ENCODE measurements around the gene TNS1. TPM values are rescaled to one million over a fixed set of nuclear protein-coding genes. Genes with fewer than 3 reads are reported as not detected.

Gene TNS1
- total and polyA plus RNA-seq, 8 donors: 38.5 to 166 (median 102) TPM

DNA sequence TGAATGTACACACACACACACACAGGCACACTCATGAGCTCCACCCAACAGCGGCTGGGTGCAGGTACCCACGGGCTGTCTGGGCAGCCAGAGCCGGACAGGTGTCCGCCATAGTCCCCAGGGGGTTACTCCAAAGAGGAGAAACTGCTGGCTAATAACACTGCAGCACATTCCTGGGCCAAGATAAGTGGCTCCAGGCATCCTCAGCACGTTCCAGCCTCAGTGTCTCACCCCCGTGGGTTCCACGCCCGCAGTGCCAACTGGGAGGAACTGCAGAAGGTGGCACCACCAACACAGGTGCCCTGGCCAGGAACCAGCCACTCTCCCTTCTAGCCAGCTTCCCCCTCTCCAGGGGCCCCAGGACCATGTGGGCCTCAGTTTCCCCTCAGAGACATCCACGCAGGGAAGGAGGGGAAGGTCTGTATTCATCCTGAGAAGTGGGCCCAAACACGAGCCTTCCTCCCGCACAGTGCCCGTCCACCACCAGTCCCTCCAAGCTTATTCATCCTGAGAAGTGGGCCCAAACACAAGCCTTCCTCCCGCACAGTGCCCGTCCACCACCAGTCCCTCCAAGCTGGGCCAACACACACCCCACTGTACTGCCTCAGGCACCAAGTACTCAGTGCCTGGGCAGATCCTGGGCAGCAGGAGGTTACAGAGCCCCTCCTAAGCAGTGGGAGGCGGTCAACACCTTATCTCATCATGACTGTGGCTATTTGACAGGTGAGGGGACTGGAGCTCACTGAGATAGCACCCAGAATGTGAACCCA is 47.6 kb downstream of the TNS1 start:
- WGBS, 2 donors: 77 to 78% methylated on average over 14 to 15 of the region's 15 CpGs
- H3K36me3 ChIP-seq: no peaks in the 10 kb centered on the region
- FAIRE-seq (no peak), ATAC-seq (no peak), DNase-seq (peak in 2 of 6 donors; percentile 5 to 43)
- peaks cover 15 to 26% (median 23%) of the 10 kb centered on the region in 3 donors for H3K4me1 ChIP-seq
- no peak overlapping the region for H3K4me3 ChIP-seq
- H3K9me3 ChIP-seq: no peaks in the 10 kb centered on the region
- peak overlapping the region in 1 of 4 donors; percentile 17 for H3K27ac ChIP-seq
- intact Hi-C loops (cut with DNase I): no loop called here
- no peaks in the 10 kb centered on the region for H3K27me3 ChIP-seq
- no peak for TF ChIP-seq CTCF (IDR thresholded peaks at IDR 0.05)

GRCh38 chr2:217954469-217954868 is 48.3 kb downstream of the TNS1 start:
- no peak for TF ChIP-seq CTCF (IDR thresholded peaks at IDR 0.05)
- Histone ChIP-seq H3K4me3 (no peak overlapping the region), H3K27me3 (no peaks in the 10 kb centered on the region), H3K4me1 (peaks cover 15 to 26% (median 23%) of the 10 kb centered on the region in 3 donors), H3K9me3 (no peaks in the 10 kb centered on the region), H3K36me3 (no peaks in the 10 kb centered on the region), H3K27ac (peak overlapping the region in 1 of 4 donors; percentile 17)
- FAIRE-seq (no peak), DNase-seq (peak in 3 of 6 donors; percentile 40 to 66 (median 54)), ATAC-seq (peak; percentile 41 to 63 (median 55))
- WGBS, 2 donors: 56 to 59% methylated on average over 3 of the region's 3 CpGs
- intact Hi-C loops (cut with DNase I): no loop called here

- intact Hi-C loops (cut with DNase I): no loop called here
Measured at GRCh38 chr2:217954051-217954450, 48.7 kb downstream of the TNS1 start.

DNA sequence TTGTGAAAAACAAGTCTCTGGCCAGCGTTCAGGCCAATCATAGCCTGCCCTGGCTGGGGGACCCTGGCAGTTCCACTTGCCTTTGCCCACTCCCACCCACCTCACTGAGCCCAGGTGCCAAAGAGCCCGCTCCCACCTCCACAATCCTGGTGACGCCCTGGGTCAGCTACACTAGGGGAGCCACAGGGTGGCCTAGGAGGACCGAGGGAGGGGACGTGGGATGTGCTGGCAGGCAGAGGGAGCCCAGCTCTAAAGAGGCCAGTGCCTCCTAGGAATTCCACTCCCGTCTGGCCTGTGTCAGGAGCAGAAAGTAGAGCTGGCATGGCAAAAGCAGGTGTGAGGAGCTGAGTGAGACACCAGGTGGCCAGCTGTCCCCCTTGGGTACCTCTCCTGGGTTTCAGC is 49.3 kb downstream of the TNS1 start:
- Histone ChIP-seq H3K4me3 (no peak overlapping the region), H3K9me3 (no peaks in the 10 kb centered on the region), H3K27ac (peak overlapping the region; percentile 18 to 54 (median 31)), H3K27me3 (no peaks in the 10 kb centered on the region), H3K4me1 (peaks cover 15 to 26% (median 23%) of the 10 kb centered on the region in 3 donors), H3K36me3 (no peaks in the 10 kb centered on the region)
- intact Hi-C loops (cut with DNase I): no loop called here
- TF ChIP-seq CTCF (IDR thresholded peaks at IDR 0.05): no peak
- FAIRE-seq (no peak), DNase-seq (peak in 2 of 6 donors; percentile 9 to 49), ATAC-seq (peak; percentile 25 to 37 (median 30))
- 56 to 60% methylated on average over 6 of the region's 6 CpGs for WGBS, 2 donors

More at GRCh38 chr2:217954051-217954450, 48.7 kb downstream of the TNS1 start:
- no peaks in the 10 kb centered on the region for H3K36me3 ChIP-seq
- no peaks in the 10 kb centered on the region for H3K9me3 ChIP-seq
- ATAC-seq: peak in 1 of 4 donors; percentile 2
- WGBS, 2 donors: 89 to 92% methylated on average over 9 of the region's 9 CpGs
- H3K4me1 ChIP-seq: peaks cover 15 to 26% (median 23%) of the 10 kb centered on the region in 3 donors
- H3K4me3 ChIP-seq: no peak overlapping the region
- no peak for FAIRE-seq
- no peaks in the 10 kb centered on the region for H3K27me3 ChIP-seq
- TF ChIP-seq CTCF (IDR thresholded peaks at IDR 0.05): no peak
- DNase-seq: peak in 2 of 6 donors; percentile 2 to 48
- H3K27ac ChIP-seq: peak overlapping the region; percentile 18 to 54 (median 31)

DNA sequence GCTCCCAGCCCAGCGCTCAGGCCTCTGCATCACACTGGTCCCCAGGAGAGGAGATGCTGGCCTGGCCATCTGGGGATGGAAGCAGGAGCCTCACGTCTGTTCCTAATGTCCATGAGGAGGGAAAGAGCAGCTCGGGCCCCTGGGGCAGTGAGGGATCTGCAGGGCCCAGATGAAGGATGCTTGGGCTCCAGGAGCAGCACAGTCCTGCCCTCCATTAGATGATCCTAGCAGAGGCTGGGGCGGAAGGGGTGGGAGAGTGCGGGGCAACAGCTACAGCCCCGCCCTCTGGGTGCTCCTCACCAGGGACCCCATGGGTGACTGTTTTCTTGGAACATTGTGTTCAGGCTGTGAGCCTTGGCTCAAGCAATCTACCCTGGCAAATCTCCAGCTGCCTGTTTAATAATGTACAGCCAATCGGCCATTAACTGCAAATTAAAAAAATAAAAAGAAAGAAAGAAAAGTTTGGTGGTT is 49.7 kb downstream of the TNS1 start:
- Histone ChIP-seq H3K36me3 (no peaks in the 10 kb centered on the region), H3K9me3 (no peaks in the 10 kb centered on the region), H3K4me1 (peaks cover 15 to 26% (median 23%) of the 10 kb centered on the region in 3 donors), H3K27ac (peak overlapping the region in 1 of 4 donors; percentile 18), H3K27me3 (no peaks in the 10 kb centered on the region), H3K4me3 (no peak overlapping the region)
- peak in 2 of 6 donors; percentile 14 to 41 for DNase-seq
- WGBS, 2 donors: 70 to 72% methylated on average over 7 of the region's 7 CpGs
- intact Hi-C loops (cut with DNase I): no loop called here
- no peak for TF ChIP-seq CTCF (IDR thresholded peaks at IDR 0.05)
- no peak for FAIRE-seq
- peak in 2 of 4 donors; percentile 21 to 47 for ATAC-seq

All from pancreas (tissue), 10 donors.